HL-60 (cell line): Measurements from ENCODE around the gene RFC4.
"Not testable (repeated sequence)": the region's sequence is repeated elsewhere in the genome, so short reads cannot be mapped to it uniquely, and the experiment has no call there.

Experiments
- GABPA ChIP-seq: IDR thresholded peaks from 2 replicates; pipeline ENCODE4 v1.6.1; 2012; ENCODE audit warnings: low read depth
- POLR2AphosphoS5 ChIP-seq: IDR thresholded peaks from 2 replicates; pipeline ENCODE4 v1.6.1; 2012; ENCODE audit warnings: low read depth
- SPI1 ChIP-seq: IDR thresholded peaks from 2 replicates; pipeline ENCODE4 v1.6.1; 2012; ENCODE audit warnings: low read depth, mild to moderate bottlenecking, borderline replicate concordance
- TF ChIP-seq, protein P1 (sequence below): IDR thresholded peaks from one replicate; pipeline ENCODE4 v1.5.1; 2011; ENCODE audit warnings: low read length, control low read depth, inconsistent platforms; ENCODE audit not compliant: insufficient read depth
- TF ChIP-seq, protein P2 (sequence below): IDR thresholded peaks from 2 replicates; pipeline ENCODE4 v1.6.1; 2012; ENCODE audit warnings: low read depth; ENCODE audit not compliant: insufficient replicate concordance

DNA sequence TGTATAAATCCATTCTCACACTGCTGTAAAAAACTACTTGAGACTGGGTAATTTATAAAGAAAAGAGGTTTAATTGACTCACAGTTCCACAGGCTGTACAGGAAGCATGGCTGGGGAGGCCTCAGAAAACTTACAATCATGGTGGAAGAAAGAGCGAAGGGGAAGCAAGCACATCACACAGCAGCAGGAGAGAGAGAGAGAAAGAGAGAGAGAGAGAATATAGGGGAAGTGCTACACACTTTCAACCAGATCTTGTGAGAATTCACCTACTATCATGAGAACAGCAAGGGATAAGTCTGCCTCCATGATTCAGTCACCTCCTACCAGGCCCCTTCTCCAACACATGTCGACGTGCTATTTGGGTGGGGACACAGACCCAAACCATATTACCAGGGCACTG, 45.6 kb upstream of the RFC4 start:
- not testable (repeated sequence) for TF ChIP-seq POLR2AphosphoS5, GABPA, SPI1
- TF ChIP-seq, protein P1, sequence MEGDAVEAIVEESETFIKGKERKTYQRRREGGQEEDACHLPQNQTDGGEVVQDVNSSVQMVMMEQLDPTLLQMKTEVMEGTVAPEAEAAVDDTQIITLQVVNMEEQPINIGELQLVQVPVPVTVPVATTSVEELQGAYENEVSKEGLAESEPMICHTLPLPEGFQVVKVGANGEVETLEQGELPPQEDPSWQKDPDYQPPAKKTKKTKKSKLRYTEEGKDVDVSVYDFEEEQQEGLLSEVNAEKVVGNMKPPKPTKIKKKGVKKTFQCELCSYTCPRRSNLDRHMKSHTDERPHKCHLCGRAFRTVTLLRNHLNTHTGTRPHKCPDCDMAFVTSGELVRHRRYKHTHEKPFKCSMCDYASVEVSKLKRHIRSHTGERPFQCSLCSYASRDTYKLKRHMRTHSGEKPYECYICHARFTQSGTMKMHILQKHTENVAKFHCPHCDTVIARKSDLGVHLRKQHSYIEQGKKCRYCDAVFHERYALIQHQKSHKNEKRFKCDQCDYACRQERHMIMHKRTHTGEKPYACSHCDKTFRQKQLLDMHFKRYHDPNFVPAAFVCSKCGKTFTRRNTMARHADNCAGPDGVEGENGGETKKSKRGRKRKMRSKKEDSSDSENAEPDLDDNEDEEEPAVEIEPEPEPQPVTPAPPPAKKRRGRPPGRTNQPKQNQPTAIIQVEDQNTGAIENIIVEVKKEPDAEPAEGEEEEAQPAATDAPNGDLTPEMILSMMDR = not testable (repeated sequence)
- TF ChIP-seq, protein P2, sequence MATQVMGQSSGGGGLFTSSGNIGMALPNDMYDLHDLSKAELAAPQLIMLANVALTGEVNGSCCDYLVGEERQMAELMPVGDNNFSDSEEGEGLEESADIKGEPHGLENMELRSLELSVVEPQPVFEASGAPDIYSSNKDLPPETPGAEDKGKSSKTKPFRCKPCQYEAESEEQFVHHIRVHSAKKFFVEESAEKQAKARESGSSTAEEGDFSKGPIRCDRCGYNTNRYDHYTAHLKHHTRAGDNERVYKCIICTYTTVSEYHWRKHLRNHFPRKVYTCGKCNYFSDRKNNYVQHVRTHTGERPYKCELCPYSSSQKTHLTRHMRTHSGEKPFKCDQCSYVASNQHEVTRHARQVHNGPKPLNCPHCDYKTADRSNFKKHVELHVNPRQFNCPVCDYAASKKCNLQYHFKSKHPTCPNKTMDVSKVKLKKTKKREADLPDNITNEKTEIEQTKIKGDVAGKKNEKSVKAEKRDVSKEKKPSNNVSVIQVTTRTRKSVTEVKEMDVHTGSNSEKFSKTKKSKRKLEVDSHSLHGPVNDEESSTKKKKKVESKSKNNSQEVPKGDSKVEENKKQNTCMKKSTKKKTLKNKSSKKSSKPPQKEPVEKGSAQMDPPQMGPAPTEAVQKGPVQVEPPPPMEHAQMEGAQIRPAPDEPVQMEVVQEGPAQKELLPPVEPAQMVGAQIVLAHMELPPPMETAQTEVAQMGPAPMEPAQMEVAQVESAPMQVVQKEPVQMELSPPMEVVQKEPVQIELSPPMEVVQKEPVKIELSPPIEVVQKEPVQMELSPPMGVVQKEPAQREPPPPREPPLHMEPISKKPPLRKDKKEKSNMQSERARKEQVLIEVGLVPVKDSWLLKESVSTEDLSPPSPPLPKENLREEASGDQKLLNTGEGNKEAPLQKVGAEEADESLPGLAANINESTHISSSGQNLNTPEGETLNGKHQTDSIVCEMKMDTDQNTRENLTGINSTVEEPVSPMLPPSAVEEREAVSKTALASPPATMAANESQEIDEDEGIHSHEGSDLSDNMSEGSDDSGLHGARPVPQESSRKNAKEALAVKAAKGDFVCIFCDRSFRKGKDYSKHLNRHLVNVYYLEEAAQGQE = not testable (repeated sequence)
